ENCODE results near the gene EPHX1. TPM values are rescaled to one million over a fixed set of nuclear protein-coding genes. Genes with fewer than 3 reads are reported as not detected.

EPHX1 gene
- total and polyA plus RNA-seq, 2 donors (not counting 1 experiment from before 2014, with no cell fraction given) = 0.75 to 4.2 TPM

DNA sequence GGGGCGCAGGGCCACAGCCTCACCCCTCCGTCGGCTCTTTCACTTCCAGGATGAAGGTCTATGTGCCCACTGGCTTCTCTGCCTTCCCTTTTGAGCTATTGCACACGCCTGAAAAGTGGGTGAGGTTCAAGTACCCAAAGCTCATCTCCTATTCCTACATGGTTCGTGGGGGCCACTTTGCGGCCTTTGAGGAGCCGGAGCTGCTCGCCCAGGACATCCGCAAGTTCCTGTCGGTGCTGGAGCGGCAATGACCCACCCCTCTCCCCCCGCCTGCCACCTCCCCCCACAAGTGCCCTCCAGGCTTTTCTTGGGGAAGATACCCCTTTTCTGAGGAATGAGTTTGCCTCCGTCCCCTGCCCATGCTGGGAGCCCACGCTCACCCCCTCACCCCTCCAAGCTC is 35.2 kb downstream of the EPHX1 start:
- no peaks in the 10 kb centered on the region for H3K79me2 ChIP-seq (ENCODE audit: control insufficient read depth, insufficient read depth, low read length)
- no peak overlapping the region for H3K27ac Mint-ChIP-seq
- H3K4me1 ChIP-seq (ENCODE audit: control insufficient read depth in 2 of 2, insufficient read depth in 2 of 2, low read length in 2 of 2) = peaks cover 37 to 43% of the 10 kb centered on the region in 2 donors
- no peak overlapping the region for H3K4me3 Mint-ChIP-seq
- no peaks in the 10 kb centered on the region for H3K9me3 Mint-ChIP-seq (ENCODE audit: insufficient read depth)
- ATAC-seq (ENCODE audit: low read depth) = no peak
- H3K4me3 ChIP-seq (ENCODE audit: control extremely low read depth in 1 of 5, extremely low read depth in 1 of 5, insufficient read depth in 1 of 5, low read depth in 2 of 5, low read length in 4 of 5) = no peak overlapping the region
- ChIA-PET POLR2A (interaction anchor here (0.5 to 0.6 kb wide), 2 partner anchors 40 to 160 kb away, joined by 3 to 4 read pairs; no protein-coding TSS in a partner anchor), CTCF (interaction anchor here (1.1 to 2.1 kb wide), 3 partner anchors 38 to 377 kb away, joined by 3 to 6 read pairs (median 3); partner anchors contain the start of gene TMEM63A)
- no peak overlapping the region for H2AFZ ChIP-seq (ENCODE audit: insufficient read depth, low read depth, low read length, poor library complexity, severe bottlenecking)
- no peaks in the 10 kb centered on the region for H3K27me3 ChIP-seq (replicated peaks in 1 of 4; ENCODE audit: control extremely low read depth in 1 of 4, control insufficient read depth in 3 of 4, insufficient read depth in 4 of 4, low read length in 3 of 4)
- TF ChIP-seq, protein P1, sequence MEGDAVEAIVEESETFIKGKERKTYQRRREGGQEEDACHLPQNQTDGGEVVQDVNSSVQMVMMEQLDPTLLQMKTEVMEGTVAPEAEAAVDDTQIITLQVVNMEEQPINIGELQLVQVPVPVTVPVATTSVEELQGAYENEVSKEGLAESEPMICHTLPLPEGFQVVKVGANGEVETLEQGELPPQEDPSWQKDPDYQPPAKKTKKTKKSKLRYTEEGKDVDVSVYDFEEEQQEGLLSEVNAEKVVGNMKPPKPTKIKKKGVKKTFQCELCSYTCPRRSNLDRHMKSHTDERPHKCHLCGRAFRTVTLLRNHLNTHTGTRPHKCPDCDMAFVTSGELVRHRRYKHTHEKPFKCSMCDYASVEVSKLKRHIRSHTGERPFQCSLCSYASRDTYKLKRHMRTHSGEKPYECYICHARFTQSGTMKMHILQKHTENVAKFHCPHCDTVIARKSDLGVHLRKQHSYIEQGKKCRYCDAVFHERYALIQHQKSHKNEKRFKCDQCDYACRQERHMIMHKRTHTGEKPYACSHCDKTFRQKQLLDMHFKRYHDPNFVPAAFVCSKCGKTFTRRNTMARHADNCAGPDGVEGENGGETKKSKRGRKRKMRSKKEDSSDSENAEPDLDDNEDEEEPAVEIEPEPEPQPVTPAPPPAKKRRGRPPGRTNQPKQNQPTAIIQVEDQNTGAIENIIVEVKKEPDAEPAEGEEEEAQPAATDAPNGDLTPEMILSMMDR (IDR thresholded peaks at IDR 0.05) = no peak
- no peak for TF ChIP-seq EZH2 (IDR thresholded peaks at IDR 0.05; ENCODE audit: borderline replicate concordance, insufficient read depth, low read depth, low read length, poor library complexity, severe bottlenecking)
- peaks cover 0 to 15% of the 10 kb centered on the region in 2 experiments for H3K36me3 ChIP-seq (replicated peaks in 1 of 2; ENCODE audit: control extremely low read depth in 1 of 2, control insufficient read depth in 1 of 2, extremely low read depth in 1 of 2, insufficient read depth in 2 of 2, low read length in 1 of 2)
- 95% methylated on average over 6 of the region's 14 CpGs for WGBS (ENCODE audit: insufficient coverage)
- no peak for DNase-seq
- no peaks in the 10 kb centered on the region for H3K9me3 ChIP-seq (ENCODE audit: control extremely low read depth in 1 of 3, control insufficient read depth in 2 of 3, insufficient read depth in 1 of 3, low read length in 2 of 3)
- intact Hi-C loops (cut with micrococcal nuclease) = loop anchor here (5.0 kb wide), 3 partner anchors 132 to 418 kb away; partner anchors contain the start of gene LBR
- H3K4me2 ChIP-seq (replicated peaks; ENCODE audit: low read depth, low read length, poor library complexity, severe bottlenecking) = no peak overlapping the region
- H3K4me1 Mint-ChIP-seq = peaks cover 42% of the 10 kb centered on the region
- H4K20me1 ChIP-seq (ENCODE audit: control insufficient read depth, insufficient read depth, low read length, poor library complexity, severe bottlenecking) = peaks cover 6% of the 10 kb centered on the region
- no peak overlapping the region for H3K27ac ChIP-seq (ENCODE audit: low read length in 2 of 2)
- no peak overlapping the region for H3K9ac ChIP-seq (ENCODE audit: low read length)
- no peaks in the 10 kb centered on the region for H3K27me3 Mint-ChIP-seq

DNA sequence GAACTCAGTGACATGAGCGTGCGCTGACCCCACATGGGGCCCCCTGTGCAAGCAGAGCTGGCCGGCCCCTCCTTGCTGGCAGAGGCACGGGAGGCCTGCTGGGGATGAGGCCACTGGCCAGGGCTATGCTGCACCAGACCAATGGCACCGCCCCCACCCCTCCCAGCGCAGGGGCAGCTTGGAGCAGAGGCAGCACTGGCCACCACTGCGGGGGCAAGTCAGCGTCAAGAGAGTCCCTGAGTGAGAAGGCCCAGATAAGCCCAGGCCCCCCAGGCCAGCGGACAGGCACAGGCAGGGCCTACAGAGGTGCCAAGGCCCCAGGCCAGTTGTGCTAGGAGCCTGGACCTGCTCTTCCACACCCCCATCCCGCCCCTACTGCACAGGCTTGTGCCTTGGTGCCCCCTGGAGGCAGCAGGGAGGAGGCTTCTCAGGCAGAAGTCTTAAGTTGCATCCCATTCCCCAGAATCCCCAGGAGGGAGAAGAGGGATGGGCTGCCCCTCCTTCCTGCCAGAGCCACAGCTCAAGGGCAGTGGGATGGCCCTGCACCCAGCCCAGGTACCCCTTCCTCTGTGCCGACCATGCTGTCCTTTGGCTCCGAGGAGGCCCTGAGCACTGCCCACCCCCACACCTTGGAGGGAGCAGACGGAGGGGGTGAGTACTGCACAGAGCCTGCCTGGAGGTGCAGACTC is 35.8 kb downstream of the EPHX1 start:
- H3K4me1 ChIP-seq (ENCODE audit: control insufficient read depth in 2 of 2, insufficient read depth in 2 of 2, low read length in 2 of 2) = peaks cover 41 to 47% of the 10 kb centered on the region in 2 donors
- peaks cover 0 to 18% of the 10 kb centered on the region in 2 experiments for H3K36me3 ChIP-seq (replicated peaks in 1 of 2; ENCODE audit: control extremely low read depth in 1 of 2, control insufficient read depth in 1 of 2, extremely low read depth in 1 of 2, insufficient read depth in 2 of 2, low read length in 1 of 2)
- peak overlapping the region; percentile 98 for H3K27ac Mint-ChIP-seq
- H3K9me3 ChIP-seq (ENCODE audit: control extremely low read depth in 1 of 3, control insufficient read depth in 2 of 3, insufficient read depth in 1 of 3, low read length in 2 of 3) = peaks cover 0 to 4% (median 0%) of the 10 kb centered on the region in 3 donors
- intact Hi-C loops (cut with micrococcal nuclease) = loop anchor here (5.0 kb wide), 3 partner anchors 132 to 418 kb away; partner anchors contain the start of gene LBR
- H3K9ac ChIP-seq (ENCODE audit: low read length) = no peak overlapping the region
- DNase-seq = no peak
- peak overlapping the region in 1 of 2 donors; percentile 87 for H3K27ac ChIP-seq (ENCODE audit: low read length in 2 of 2)
- peaks cover 6% of the 10 kb centered on the region for H4K20me1 ChIP-seq (ENCODE audit: control insufficient read depth, insufficient read depth, low read length, poor library complexity, severe bottlenecking)
- WGBS (ENCODE audit: insufficient coverage) = 98% methylated on average over 11 of the region's 13 CpGs
- H3K27me3 ChIP-seq (replicated peaks in 1 of 4; ENCODE audit: control extremely low read depth in 1 of 4, control insufficient read depth in 3 of 4, insufficient read depth in 4 of 4, low read length in 3 of 4) = no peaks in the 10 kb centered on the region
- TF ChIP-seq EZH2 (IDR thresholded peaks at IDR 0.05; ENCODE audit: borderline replicate concordance, insufficient read depth, low read depth, low read length, poor library complexity, severe bottlenecking) = no peak
- TF ChIP-seq, protein P1 (IDR thresholded peaks at IDR 0.05) = no peak
- no peaks in the 10 kb centered on the region for H3K27me3 Mint-ChIP-seq
- H2AFZ ChIP-seq (ENCODE audit: insufficient read depth, low read depth, low read length, poor library complexity, severe bottlenecking) = no peak overlapping the region
- H3K4me3 ChIP-seq (ENCODE audit: control extremely low read depth in 1 of 5, extremely low read depth in 1 of 5, insufficient read depth in 1 of 5, low read depth in 2 of 5, low read length in 4 of 5) = no peak overlapping the region
- no peaks in the 10 kb centered on the region for H3K9me3 Mint-ChIP-seq (ENCODE audit: insufficient read depth)
- no peak for ATAC-seq (ENCODE audit: low read depth)
- no peaks in the 10 kb centered on the region for H3K79me2 ChIP-seq (ENCODE audit: control insufficient read depth, insufficient read depth, low read length)
- POLR2A ChIA-PET = interaction anchor here (0.6 kb wide), 1 partner anchor 39 kb away, joined by 4 read pairs; no protein-coding TSS in a partner anchor
- no peak overlapping the region for H3K4me2 ChIP-seq (replicated peaks; ENCODE audit: low read depth, low read length, poor library complexity, severe bottlenecking)
- CTCF ChIA-PET = interaction anchor here (1.1 to 2.1 kb wide), 5 partner anchors 36 to 378 kb away, joined by 3 to 6 read pairs (median 3); partner anchors contain the start of genes EPHX1, SRP9 and TMEM63A
- H3K4me1 Mint-ChIP-seq = peaks cover 47% of the 10 kb centered on the region
- no peak overlapping the region for H3K4me3 Mint-ChIP-seq
